HG03095 (cell line): ENCODE measurements around the gene MT1A.
"Not testable (repeated sequence)": the region's sequence is repeated elsewhere in the genome, so short reads cannot be mapped to it uniquely, and the experiment has no call there.

ENCODE experiments used
- ATAC-seq: cut with Tn5 transposase; IDR thresholded peaks from one replicate; pipeline ENCODE4 v1.9.1; 2021; ENCODE audit warnings: moderate library complexity; ENCODE audit not compliant: unreplicated experiment

MT1A gene

DNA sequence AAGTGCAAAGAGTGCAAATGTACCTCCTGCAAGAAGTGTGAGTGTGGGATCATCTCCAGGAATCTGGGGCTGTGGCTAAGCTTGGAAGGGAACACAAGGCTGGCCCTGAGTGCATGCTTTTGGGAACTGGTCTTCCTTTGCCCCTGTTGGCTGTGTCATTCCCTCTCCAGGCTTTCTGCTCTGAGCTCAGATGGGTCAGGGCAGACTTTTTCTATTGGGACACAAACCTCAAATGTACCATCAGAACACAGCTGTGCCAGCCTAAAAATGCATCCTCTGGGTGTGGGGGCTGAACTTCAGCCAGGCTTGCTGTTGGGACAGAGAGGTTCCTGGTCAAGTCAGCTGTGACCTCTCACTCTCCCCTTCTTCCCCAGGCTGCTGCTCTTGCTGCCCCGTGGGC, 14.1 kb downstream of the MT1A start:
- no peak for ATAC-seq

- no peak for ATAC-seq
Measured at GRCh38 chr16:56653218-56653617, 14.8 kb downstream of the MT1A start.

GRCh38 chr16:56657555-56658326, 19.3 kb downstream of the MT1A start, which contains the start of gene MT1F:
Gene MT1F, plus strand, starts transcription at chr16:56657959. Its CDS starts 100 bp downstream, at chr16:56658059.
- no peak for ATAC-seq

DNA sequence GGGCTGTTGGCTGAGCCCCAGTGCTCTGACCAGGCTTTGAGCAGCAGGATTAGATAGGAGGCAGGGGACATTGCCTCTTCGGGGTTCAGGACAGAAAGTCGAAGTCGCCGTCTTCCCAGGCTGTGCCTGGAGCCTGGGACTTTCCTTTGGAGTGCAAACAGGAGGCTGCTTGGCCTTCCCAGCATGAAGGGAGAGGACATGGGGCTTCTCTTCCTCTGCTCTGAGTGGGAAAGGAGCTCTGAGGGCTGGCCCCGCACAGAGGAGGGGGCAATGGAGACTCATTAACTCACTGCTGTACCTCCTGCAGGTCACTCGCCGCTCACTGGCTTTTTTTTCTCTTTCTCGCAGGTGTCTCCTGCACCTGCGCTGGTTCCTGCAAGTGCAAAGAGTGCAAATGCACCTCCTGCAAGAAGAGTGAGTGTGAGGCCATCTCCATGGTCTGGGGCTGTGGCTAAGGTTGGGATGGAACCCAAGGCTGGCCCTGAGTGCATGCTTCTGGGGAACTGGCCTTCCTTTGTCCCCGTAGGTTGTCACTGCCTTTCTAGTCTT, 19.9 kb downstream of the MT1A start:
- no peak for ATAC-seq

DNA sequence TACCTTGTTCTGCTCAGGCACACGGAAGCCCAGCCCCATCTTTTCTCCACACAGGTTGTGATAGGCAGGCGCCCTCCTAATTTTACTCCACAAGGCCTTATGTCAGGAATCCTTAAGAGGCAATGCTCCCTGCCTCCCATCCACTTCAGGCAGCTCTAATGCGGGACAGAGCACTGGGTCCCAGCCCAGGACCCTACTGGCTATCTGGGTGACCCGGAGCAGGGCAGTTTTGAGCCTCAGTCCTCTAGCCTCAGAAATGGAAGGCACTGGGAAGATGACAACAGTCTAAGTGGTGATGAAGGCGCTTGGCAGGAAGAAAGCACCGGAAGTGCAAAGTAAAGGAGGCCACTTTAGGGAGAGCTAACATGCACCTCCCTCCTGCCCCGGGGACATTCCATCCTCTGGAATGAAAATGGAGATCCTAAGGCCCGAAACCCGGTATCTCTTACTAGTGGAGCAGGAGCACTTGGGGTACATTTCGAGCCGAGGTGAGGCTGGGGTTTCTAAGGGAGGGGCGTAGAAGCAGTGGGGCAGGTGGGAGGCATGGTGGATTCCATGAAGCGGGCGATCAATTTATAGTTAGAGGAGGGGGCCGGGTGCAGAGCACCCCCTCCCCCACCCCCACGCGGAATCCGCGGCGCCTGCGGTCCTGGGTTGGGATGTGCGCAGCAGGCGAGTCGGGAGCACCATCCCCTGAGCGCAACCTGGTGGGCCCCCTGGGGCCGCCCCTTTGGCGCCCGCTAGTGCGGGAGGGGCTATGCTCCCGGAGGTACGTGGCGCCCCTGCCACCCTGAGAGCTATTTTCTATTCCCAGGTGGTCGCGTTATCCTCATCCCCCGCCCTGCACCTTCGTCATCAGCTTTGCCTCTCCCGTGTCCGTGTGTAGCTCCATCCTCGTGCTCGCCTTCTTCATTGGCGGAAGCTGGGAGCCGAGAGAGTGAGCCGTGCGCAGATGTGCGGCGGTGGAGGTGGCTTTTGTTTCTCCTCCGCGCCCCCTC, 24.2 kb downstream of the MT1A start:
- ATAC-seq = no peak

DNA sequence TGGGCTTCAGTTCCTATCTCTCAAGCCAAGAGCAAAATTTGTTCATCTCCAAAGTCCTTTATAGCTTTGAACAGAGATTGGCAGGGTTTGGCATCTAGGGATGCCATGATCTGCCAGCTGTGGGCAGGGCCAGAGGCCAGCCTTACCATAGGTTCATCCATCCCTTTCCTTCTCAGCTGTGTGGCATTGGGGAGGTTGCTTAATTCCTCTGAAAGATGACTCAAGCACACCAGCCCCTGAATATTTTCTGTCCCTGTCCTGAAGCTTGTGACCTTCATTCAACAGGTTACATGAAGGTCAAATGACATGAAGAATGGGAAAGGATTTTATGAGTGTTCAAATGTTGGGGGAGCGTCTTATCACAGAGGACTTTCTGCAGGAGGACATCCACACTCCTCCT, 26.0 kb downstream of the MT1A start:
- no peak for ATAC-seq

GRCh38 chr16:56665286-56666261, 27.1 kb downstream of the MT1A start:
- ATAC-seq = not testable (repeated sequence)

DNA sequence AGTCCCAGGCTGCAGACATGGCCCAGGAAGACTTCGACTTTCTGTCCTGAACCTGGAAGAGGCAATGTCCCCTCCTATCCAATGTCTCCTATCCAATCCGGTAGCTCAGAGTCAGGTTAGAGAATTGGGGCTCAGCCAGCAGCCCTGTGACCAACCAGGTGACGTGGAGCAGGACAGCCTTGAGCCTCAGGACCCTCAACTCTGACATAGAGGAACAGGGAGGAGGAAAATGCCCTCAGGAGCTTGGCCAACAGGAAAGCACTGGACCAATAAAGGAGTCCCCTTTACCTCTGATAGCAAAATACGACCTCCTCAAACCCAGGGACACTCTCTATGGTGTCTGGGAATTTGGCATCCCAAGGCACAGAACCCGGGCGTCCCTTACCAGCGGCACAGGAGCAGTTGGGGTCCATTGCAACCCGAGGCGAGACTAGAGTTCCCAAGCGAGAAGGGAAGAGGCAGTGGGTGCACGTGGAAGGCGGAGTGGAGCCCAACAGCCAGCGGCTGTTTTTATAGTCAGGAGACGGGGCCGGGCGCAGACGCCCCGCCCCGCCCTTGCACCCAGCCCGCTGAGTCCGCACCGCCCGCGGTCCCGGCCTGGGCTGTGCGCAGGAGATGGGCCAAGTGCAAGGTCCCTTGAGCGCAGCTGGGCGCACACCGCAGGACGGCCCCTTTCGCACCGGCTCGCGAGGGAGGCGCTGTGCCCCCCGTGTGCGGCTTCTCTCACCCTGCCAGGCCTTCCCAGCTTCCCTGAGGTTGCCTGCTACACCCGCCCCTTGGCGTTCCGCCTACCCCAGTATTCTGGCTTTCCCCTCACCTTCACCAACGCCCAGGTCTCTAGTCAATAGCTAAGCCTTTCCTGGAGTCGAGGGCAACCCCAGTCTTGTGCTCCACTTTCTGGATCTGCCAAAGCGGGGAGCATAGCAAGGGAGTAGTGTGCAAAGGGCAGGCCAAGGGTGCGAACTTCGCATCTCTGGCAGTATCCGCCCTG, 29.4 kb downstream of the MT1A start, which contains the start of gene MT1G:
TSS of gene MT1G (minus strand) at position 485 of the 991 bp plus-strand sequence. CDS start at position 413, 72 bp downstream.
- no peak for ATAC-seq

DNA sequence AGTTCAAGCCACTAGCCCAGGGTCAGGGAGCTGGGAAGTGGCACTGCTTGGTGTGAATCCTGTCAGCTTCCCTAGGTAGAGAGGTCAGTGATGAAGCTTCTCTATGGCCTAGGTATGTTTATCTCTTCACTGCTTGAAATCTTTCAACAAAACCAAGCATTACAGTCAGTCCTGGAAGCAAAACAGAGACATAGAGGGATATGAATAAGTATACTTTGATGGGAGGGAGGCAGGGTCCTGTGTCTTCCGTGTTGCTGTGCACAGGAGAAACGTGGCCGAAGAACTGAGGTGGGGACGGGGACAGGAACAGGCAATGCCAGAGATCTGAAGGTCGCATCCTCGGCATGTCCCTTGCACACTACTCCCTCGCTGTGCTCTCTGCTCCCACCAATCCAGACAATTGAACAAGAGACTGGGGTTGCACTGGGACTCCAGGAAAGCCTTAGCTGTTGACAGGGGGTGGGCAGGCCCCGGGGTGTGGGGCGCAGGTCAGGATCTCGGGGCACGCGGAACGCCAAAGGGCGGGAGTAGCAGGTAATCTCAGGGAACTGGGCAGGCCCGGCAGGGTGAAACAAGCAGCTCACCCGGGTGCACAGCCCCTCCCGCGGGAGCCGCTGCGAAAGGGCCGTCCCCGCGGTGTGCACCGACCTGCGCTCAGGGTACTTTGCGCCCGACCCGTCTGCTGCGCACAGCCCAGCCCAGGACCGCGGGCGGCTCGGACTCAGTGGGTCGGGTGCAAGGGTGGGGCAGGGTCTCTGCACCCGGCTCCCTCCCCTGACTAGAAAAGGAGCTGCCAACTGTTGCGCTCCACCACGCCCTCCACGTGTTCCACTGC, 30.8 kb downstream of the MT1A start, which contains the start of gene MT1H:
TSS of gene MT1H (plus strand) at position 810 of the 835 bp plus-strand sequence. CDS start 71 bp downstream, outside the sequence.
- no peak for ATAC-seq

DNA sequence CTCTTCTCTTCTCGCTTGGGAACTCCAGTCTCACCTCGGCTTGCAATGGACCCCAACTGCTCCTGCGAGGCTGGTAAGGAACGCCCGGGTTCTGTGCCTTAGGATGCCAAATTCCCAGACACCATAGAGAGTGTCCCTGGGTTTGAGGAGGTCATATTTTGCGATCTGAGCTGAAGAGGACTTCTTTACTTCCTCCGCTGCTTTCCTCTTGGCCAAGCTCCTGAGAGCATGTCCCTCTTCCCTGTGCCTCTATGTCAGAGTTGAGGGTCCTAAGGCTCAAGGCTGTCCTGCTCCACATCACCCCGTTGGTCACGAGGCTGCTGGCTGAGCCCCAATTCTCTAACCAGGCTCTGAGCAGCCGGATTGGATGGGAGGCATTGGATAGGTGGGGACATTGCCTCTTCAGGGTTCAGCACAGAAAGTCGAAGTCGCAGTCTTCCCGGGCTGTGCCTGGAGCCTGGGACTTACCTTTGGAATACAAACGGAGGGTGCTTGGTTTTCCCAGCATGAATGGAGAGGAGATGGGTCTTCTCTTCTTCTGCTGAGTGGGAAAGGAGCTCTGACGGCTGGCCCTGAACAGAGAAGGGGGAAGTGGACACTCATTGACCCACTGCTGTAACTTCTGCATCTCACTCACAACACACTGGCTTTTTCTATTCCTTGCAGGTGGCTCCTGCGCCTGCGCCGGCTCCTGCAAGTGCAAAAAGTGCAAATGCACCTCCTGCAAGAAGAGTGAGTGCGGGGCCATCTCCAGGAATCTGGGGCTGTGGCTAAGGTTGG, 31.6 kb downstream of the MT1A start:
- ATAC-seq = no peak

DNA sequence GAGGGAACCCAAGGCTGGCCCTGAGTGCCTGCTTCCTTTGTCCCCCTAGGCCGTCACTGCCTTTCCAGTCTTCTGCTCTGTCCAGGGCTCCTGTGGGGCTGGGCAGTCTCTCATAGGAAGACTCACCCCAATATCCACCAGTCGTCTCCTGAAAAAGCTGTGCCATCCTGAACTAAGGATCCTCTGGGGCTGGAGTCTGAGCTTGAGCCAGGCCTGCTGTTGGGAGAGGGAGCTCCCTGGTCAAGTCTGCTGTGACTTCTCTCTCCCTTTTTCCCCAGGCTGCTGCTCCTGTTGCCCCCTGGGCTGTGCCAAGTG, 32.1 kb downstream of the MT1A start:
- ATAC-seq = no peak

- ATAC-seq = not testable (repeated sequence)
Measured at GRCh38 chr16:56671691-56672090, 33.2 kb downstream of the MT1A start.

DNA sequence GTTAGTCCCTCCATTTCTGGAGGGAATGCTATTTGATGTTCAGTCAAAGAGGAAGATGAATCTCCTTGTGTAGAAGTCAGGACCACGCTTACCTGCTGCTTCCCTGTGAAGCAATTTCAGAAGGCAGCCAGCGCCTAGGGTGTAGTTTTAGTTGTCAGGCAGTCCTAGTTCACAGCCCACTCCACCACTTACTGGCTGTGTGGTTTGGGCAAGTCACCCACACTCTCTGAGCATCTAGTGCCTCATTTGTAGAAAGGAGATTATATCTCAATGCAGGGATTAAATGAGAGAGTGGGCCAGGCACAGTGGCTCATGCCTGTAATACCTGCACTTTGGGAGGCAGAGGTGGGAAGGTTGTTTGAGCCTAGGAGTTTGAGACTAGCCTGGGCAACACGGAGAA, 33.7 kb downstream of the MT1A start:
- ATAC-seq = not testable (repeated sequence)

GRCh38 chr16:56672761-56673536, 34.5 kb downstream of the MT1A start:
- no peak for ATAC-seq

DNA sequence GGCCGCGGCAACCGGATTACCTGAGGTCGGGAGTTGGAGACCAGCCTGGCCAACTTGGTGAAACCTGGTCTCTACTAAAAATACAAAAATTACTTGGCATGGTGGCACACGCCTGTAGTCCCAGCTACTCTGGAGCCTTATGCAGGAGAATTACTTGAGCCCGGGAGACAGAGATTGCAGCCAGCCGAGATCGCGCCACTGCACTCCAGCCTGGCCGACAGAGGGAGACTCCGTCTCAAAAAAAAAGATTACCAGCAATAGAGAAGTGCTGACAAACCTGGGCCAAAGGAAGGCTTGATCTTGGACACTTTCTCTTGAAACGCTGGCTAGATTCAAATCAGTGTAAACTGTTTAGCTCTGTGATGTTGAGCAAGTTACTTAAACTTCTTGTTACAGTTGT, 35.5 kb downstream of the MT1A start:
- no peak for ATAC-seq

DNA sequence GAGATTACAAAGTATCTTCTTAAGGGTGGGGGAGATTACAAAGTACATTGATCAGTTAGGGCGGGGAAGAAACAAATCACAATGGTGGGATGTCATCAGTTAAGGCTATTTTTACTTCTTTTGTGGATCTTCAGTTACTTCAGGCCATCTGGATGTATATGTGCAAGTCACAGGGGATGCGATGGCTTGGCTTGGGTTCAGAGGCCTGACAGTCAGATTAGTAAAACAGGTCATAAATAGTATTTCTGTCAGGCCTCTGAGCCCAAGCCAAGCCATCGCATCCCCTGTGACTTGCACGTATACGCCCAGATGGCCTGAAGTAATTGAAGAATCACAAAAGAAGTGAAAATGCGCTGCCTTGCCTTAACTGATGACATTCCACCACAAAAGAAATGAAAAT, 36.1 kb downstream of the MT1A start:
- not testable (repeated sequence) for ATAC-seq
